HepG2 (cell line): ENCODE data around the gene GPD1. TPM values are rescaled to one million over a fixed set of nuclear protein-coding genes. Genes with fewer than 3 reads are reported as not detected.
A peak's percentile ranks its signal among the peaks of the same experiment; 100 is the strongest.

ENCODE experiments used
- AKAP8 ChIP-seq: sonication (generic); formaldehyde crosslinking; IDR thresholded peaks from 2 replicates; pipeline ENCODE4 v1.5.1; 2020; ENCODE audit warnings: mild to moderate bottlenecking, missing genetic modification reagents
- ATF2 ChIP-seq: sonication (generic); formaldehyde crosslinking; IDR thresholded peaks from 2 replicates; pipeline ENCODE4 v1.4.0; 2020; ENCODE audit warnings: missing genetic modification reagents
- ATF6 ChIP-seq: sonication (generic); formaldehyde crosslinking; conservative IDR thresholded peaks from 2 replicates; pipeline ENCODE4 v1.4.0; 2020; ENCODE audit warnings: missing genetic modification reagents
- ATRX ChIP-seq: sonication (generic); formaldehyde crosslinking; IDR thresholded peaks from 2 replicates; pipeline ENCODE4 v1.4.0; 2020; ENCODE audit warnings: missing genetic modification reagents, borderline replicate concordance
- CTCF ChIP-seq: sonication (generic); formaldehyde crosslinking; IDR thresholded peaks from 2 replicates; pipeline ENCODE4 v1.5.0; 2020; ENCODE audit warnings: mild to moderate bottlenecking, missing genetic modification reagents, moderate library complexity
- EHMT2 ChIP-seq: fragments of 200-600 bp; sonication (generic); IDR thresholded peaks from 2 replicates; pipeline ENCODE4 v1.7.0; 2017; ENCODE audit warnings: antibody characterized with exemption, low read depth, low read length, borderline replicate concordance
- FLYWCH1 ChIP-seq: sonication (generic); formaldehyde crosslinking; IDR thresholded peaks from 2 replicates; pipeline ENCODE4 v1.8.1; 2023; ENCODE audit warnings: mild to moderate bottlenecking, missing genetic modification reagents
- GATAD2A ChIP-seq: IDR thresholded peaks from 2 replicates; pipeline ENCODE4 v1.6.1; 2016
- GPN1 ChIP-seq: sonication (generic); formaldehyde crosslinking; IDR thresholded peaks from 2 replicates; pipeline ENCODE4 v1.5.1; 2020; ENCODE audit warnings: missing genetic modification reagents, borderline replicate concordance
- MBD4 ChIP-seq: IDR thresholded peaks from 2 replicates; pipeline ENCODE4 v1.6.1; 2012; ENCODE audit warnings: low read length, inconsistent platforms, borderline replicate concordance
- NR2F6 ChIP-seq, 2 experiments: IDR thresholded peaks; 2 replicates each; pipeline ENCODE4 v1.6.1; 2016; ENCODE audit warnings: antibody characterized with exemption in 1 of 2, mild to moderate bottlenecking in 1 of 2
- PITX1 ChIP-seq: sonication (generic); formaldehyde crosslinking; IDR thresholded peaks from 2 replicates; pipeline ENCODE4 v1.5.1; 2020; ENCODE audit warnings: mild to moderate bottlenecking, missing genetic modification reagents
- RFXANK ChIP-seq: IDR thresholded peaks from 2 replicates; pipeline ENCODE4 v1.6.1; 2016
- TFAP4 ChIP-seq: sonication (generic); IDR thresholded peaks from 2 replicates; pipeline ENCODE4 v1.6.1; 2016; ENCODE audit warnings: low read depth, borderline replicate concordance
- ZFP41 ChIP-seq: sonication (generic); formaldehyde crosslinking; IDR thresholded peaks from 2 replicates; pipeline ENCODE4 v1.4.0; 2020; ENCODE audit warnings: mild to moderate bottlenecking, missing genetic modification reagents, borderline replicate concordance
- ZNF234 ChIP-seq: sonication (generic); formaldehyde crosslinking; conservative IDR thresholded peaks from 2 replicates; pipeline ENCODE4 v1.5.1; 2020; ENCODE audit warnings: mild to moderate bottlenecking, missing genetic modification reagents
- ZNF609 ChIP-seq: sonication (generic); formaldehyde crosslinking; IDR thresholded peaks from 2 replicates; pipeline ENCODE4 v1.4.0; 2020; ENCODE audit warnings: mild to moderate bottlenecking, missing genetic modification reagents, borderline replicate concordance
- ZNF883 ChIP-seq: sonication (generic); formaldehyde crosslinking; IDR thresholded peaks from 2 replicates; pipeline ENCODE4 v1.5.1; 2020; ENCODE audit warnings: mild to moderate bottlenecking, missing genetic modification reagents; ENCODE audit errors: not compliant biosample characterization
- polyA plus RNA-seq, 8 experiments: library from polyadenylated mRNA; depleted of rRNA in 3 of 8; stranded (reverse) in 7 of 8; unstranded in 1 of 8; fragments of >200 nt; fragmentation: Illumina TruSeq in 4 of 8; extraction: Trizol in 4 of 8; gene quantifications; 2 replicates each; pipeline versions ENCODE4 v1.2.1 to v1.2.3, GENCODE V29; 2011 to 2016; ENCODE audit warnings: low read depth in 4 of 8, missing spikeins in 1 of 8, mixed read lengths in 1 of 8; ENCODE audit not compliant: insufficient read depth in 1 of 8
- total RNA-seq, 5 experiments: library from RNA; depleted of rRNA; stranded (reverse); fragments of >200 nt; fragmentation: Illumina TruSeq; extraction: Trizol; gene quantifications; 2 replicates each; pipeline ENCODE4 v1.2.3, GENCODE V29; 2016; ENCODE audit warnings: low read depth in 1 of 5

The GPD1 gene
- total and polyA plus RNA-seq, 2 of the 13 experiments (the other 11 are each of a cell fraction or from before 2014, with no cell fraction given): 3.7 to 30.6 TPM

- TF ChIP-seq ATF6 (CRISPR knock-in tag): no peak
- TF ChIP-seq GPN1 (CRISPR knock-in tag): no peak
- TF ChIP-seq ZFP41: no peak
- 0 out of 2 replicates have a peak, but pooled peaks have one; percentile 29 for TF ChIP-seq RFXANK (CRISPR knock-in tag)
- TF ChIP-seq ATRX (CRISPR knock-in tag): no peak
- no peak for TF ChIP-seq NR2F6 (IDR thresholded peaks at IDR 0.05)
- no peak for TF ChIP-seq NR2F6 (CRISPR knock-in tag; IDR thresholded peaks at IDR 0.05)
- TF ChIP-seq CTCF (CRISPR knock-in tag): peak; percentile 57
- TF ChIP-seq ATF2 (CRISPR knock-in tag): no peak
- TF ChIP-seq PITX1: 0 out of 2 replicates have a peak, but pooled peaks have one; percentile 18
- no peak for TF ChIP-seq ZNF609
- TF ChIP-seq ZNF234 (CRISPR knock-in tag): no peak
- peak; percentile 40; the same call in 1 of the 2 replicates for TF ChIP-seq EHMT2
- TF ChIP-seq FLYWCH1 (CRISPR knock-in tag): no peak
- 0 out of 2 replicates have a peak, but pooled peaks have one; percentile 15 for TF ChIP-seq GATAD2A (CRISPR knock-in tag)
- TF ChIP-seq MBD4: no peak
- TF ChIP-seq AKAP8 (CRISPR knock-in tag): no peak
- no peak for TF ChIP-seq ZNF883 (CRISPR knock-in tag)
- TF ChIP-seq TFAP4: no peak
These were observed 2.1 kb upstream of the GPD1 start (continued) for GRCh38 chr12:50101663-50102062.
